ENCODE data around the gene RGSL1.
"Not testable (repeated sequence)": the region's sequence is repeated elsewhere in the genome, so short reads cannot be mapped to it uniquely, and the experiment has no call there.

The RGSL1 gene

DNA sequence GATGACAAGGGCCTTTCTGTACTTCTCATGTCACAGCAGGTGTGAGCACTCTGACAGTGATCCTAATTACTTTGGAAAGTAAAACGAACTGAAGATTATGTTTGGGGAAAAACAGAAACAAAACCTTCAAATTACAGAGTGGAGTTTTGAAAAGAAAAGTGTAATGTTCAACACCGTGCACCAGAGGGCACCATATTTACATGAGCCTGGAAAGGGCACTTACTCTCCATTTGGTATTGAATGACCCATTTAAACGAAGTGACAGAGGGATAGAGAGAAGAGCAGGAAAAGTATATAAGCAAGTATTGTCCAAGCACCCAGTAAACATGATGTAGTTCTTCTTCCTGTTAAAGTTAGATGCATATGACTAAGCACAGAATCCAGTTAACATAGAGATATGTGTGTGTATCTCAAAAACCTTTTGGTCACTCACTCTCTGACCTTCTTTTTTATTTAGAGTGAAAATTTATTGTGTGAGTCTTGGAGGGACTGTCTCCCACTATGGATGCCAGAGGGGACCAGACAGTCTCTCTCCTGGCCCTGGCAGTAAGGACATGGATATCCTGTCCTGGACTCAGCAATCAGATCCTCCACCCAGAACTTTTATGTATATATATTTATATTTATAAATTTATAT lies 3.8 kb upstream of the RGSL1 start:
- DNase-seq (ENCODE audit: low read depth), result no peak

DNA sequence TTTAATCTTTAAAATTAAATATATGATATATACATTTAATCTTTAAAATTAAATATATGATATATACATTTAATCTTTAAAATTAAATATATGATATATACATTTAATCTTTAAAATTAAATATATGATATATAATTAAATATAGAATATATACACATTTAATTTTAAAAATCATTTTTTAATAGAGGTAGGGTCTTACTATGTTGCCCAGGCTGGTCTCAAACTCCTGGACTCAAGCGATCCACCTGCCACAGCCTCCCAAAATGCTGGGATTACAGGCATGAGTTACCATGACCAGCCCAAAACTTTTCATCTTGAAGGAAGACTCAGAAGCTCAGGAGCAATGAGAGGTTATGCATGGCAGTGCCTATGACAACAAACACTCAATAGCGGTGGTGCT lies 2.8 kb upstream of the RGSL1 start:
- DNase-seq (ENCODE audit: low read depth), result not testable (repeated sequence)

DNA sequence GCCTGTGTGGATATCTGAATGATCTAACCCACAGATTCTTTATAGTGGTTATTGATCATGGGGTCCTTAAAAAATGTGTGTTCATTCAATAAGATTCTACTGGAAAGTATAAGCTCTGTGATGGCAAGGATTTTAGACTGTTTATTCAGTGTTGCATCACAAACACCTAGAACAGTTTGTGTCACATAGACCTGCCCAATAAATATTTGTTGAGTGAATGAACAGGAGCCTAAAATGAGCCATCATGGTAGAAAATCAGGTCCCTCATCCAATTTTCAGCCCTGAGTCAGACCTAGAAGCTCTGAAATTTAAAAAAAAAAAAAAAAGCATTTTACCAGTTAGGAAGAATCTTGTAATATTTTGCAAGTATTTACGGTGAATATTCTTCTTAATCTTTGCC lies 2.3 kb upstream of the RGSL1 start:
- DNase-seq (ENCODE audit: low read depth), result no peak

DNA sequence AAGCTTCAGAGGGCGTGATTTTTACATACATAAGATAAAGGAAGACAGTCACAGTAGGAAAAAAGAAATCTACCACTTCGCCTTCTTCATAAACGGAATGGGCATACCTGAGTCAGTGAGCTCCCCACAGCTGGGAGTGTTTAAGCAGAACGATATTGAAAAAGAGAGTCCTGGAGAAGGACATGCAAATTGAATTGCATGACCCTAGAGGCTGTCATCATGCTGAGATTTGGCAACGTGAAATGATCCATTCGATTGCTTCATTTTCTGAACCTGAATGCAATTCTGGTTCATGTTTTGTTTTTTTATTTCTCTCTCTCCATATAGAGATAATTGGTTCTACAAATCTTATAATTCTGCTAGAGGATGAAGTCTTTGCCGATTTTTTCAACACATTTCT lies 3.7 kb downstream of the RGSL1 start:
- DNase-seq (ENCODE audit: low read depth), result no peak

DNA sequence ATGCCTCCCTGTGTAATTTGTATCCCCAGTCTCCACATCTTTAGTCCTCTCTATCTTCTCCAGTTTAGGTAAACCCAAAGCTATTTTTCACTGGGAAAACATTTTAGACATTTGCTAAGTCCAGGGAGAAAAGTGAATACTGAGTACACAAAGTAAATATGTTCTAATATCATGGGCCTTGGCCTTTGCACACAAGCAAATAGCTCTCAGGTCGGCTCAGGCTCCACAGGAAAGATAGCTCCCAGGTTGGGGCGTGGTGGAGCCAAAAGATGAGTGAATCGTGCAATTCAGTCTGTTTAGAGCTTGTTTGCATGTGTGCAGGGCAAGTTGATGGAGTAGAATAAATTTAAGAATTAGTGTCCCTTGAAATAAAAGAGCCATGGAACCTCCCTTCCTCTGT lies 7.9 kb downstream of the RGSL1 start:
- no peak for DNase-seq (ENCODE audit: low read depth)

DNA sequence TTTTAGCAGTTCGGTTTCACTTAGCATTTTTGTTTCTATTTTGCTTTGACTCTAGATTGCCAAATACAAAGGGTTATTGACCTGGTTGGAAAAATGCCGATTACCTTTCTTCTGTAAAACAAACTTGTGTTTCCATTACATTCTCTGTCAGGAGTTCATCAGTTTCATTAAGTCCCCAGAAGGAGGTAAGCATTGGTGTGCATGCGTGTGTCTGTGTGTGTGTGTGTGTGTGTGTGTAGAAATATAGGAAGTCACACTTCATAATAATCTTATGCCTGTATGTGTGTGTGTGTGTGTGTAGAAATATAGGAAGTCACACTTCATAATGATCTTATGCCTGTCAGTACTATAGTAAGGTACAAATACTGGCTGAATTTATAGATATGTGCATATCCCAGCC lies 10.0 kb downstream of the RGSL1 start:
- DNase-seq (ENCODE audit: low read depth), result no peak

DNA sequence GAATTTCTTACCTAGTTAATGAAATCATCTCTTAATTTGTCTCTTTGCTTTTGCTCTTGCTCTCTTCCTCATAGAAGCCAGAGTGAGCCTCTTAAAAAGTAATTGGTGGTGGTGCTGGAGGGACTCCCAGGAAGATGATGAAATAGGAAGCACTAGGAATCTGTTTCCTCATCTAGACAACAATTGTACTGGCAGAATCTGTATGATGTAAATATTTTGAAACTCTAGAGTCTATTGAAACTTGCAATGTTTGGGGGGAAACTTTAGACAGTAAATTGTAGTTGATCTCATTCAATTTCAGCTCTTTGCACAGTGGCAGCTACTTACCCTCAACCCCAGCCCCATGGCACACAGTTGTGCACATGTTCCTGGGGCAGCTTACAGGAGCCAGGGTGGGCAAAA lies 10.6 kb downstream of the RGSL1 start:
- no peak for DNase-seq (ENCODE audit: low read depth)

DNA sequence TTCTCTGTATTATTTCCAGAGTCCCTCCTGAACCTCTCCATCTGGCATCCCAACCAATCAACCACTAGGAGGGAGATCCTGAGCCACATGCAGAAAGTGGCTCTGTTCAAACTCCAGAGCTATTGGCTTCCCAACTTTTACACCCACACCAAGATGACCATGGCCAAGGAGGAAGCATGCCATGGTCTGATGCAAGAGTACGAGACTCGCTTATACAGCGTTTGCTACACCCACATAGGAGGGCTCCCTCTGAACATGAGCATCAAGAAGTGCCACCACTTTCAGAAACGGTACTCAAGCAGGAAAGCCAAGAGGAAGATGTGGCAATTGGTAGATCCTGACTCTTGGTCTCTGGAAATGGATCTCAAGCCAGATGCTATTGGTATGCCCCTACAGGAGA lies 23.6 kb downstream of the RGSL1 start:
- DNase-seq (ENCODE audit: low read depth), result no peak

DNA sequence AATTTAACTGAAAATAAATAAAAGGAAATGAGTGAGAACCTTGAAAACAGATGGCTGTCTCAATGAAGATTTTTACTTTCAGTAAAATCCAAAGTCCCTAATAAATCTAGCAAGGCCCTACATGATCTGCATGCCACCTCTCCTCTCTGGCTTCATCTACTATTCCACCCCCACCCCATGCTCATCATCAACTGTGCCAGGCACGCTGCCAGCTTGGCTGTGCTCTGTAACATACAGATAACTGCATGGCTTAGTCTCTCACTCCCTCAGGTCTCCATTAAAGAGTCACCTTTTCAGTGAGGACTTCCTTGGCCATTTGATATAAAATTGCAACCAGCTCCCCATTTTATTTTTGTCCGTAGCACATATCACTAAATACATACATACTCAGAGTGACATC lies 26.7 kb downstream of the RGSL1 start:
- DNase-seq (ENCODE audit: low read depth), result no peak

DNA sequence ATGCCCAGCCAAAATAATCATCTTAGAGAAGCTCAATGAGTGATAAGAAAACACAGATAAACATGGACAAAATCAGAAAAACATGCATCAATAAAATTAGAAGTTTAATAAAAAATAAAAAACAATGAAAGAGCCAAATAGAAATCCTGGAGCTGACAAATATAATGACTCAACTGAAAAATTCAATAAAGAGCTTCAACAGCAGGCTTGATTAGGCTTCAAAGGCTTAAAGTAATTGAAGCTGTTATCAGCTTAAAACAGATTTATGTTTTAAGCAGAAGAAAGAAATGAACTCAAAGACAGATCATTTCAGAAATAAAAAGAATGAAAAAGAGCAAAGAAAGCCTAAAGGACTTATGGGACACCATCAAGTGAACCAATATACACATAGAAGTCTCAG lies 28.3 kb downstream of the RGSL1 start:
- no peak for DNase-seq (ENCODE audit: low read depth)

DNA sequence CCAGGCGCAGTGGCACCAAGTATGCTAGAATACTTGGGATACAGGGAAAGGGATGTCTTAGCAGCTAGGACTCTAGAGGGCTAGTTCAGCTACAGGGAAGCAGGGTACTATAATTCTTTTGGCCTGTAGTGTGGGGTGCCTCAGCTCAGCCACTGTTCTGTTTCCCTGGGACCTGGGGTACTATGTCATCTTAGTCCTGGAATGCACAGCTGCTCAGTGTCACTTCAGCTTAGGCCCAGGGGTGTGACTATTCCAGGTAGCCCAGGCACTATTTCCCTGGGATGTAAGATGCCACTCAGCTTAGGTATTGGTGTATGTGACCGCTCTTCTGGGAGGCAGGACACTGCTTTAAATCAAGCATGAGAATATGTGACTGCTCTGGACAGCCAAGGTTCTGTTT lies 34.1 kb downstream of the RGSL1 start:
- DNase-seq (ENCODE audit: low read depth), result no peak

DNA sequence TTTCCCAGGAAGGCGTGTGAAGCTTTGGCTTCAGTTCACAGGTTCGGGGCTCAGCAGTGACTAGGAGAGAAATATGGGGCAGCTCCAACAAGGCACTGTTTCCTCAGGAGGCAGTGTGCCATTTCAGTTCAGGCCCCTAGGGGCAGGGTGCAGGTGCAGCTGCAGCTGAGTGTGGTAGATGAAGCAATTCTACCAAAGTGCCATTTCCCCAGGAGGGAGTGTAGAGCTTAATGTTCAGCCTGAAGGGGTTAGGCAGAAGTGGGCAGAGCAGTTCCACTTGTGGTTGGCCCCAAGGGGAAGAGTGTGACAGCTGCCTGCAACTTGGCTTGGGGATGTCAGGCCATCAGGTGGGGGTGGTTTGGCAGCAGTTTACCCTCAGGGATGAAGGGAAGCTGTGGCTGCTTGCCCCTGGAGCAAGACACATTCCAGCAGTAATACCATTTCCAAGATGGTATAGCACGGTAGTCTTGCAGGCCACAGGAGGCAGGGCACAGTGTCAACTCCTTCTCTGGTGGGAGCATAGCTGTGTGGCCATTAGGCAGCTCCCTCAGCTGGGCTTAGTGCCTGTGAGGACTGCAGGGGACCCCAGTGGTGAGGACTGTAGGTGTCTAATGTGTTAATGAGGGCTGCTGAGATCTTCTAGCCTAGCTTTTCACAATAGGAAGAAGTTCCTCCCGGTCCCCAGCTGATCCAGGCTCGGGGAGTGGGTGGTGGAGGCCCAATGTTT lies 34.7 kb downstream of the RGSL1 start:
- no peak for DNase-seq (ENCODE audit: low read depth)

DNA sequence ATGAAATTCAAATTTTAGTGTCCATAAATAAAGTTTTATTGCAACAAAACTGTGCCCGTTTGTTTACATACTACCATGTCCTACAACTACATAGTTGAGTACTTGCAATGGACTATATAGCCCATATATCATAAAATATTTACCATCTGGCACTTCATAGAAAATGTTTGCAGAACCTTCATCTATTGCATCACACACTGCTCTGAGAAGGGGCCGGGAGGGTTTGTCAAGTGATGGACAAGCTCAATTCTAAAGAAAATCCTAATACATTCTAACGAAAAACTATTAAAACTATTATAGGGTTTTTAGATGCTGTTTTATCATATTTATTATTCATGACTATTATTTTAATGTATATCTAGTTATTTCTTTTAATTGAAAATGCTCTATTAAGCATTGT lies 35.9 kb downstream of the RGSL1 start:
- no peak for DNase-seq (ENCODE audit: low read depth)

DNA sequence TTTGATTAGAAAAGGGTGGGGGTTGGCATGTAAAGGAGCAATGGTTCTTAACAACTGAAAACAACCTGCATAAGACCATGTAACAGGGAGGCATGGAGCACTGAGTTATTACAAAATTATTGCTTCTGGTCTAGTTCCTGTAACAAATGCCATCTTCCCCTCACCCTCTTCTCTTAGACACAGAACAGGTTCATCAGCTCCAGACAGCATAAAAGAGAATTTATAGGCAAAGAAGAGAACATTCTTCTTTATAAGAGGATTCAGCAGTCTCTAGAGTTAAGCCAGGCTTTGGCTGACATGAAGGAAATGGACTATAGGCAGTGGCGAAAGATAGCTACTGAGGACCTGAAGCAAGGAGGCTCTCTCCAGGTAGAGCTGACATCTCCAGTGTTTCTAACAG lies 38.9 kb downstream of the RGSL1 start:
- DNase-seq (ENCODE audit: low read depth), result no peak

DNA sequence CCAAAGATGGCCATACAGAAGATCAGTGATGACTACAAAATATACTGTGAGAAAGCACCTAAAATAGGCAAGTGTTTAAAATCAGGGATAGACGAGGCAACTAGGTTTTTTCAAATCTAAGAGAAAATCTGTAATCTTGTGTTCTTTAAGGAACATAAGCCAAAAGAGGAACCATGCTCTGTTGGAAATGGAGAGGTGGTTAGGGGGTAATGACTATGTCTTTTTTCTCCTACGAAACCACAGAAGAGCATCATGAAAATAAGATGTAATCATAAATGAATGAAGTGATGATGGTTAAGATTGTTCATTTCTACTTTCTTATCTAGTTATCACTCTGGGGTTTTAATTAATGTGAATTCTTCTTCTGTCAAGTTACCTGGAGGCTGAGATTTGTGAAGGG lies 43.1 kb downstream of the RGSL1 start:
- DNase-seq (ENCODE audit: low read depth), result no peak

DNA sequence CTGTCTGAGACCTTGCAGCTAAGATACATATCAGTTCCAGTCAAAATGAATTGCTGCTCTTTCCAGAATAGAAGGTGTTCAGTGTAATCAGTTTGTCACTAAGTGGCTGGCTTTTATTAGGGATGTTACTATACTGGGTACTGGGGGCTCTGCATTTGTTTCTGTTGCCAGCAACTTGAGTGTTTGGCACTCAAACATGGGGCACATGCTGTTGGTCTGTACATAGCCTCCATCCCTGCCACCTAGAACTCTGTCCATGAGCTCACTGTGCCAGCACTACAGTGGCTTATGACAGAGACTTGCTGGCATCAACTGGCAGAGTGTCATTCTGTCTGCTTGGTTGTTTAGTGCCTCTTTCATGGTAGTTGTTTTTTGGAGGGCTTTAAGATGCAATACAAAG lies 45.1 kb downstream of the RGSL1 start:
- DNase-seq (ENCODE audit: low read depth), result no peak

DNA sequence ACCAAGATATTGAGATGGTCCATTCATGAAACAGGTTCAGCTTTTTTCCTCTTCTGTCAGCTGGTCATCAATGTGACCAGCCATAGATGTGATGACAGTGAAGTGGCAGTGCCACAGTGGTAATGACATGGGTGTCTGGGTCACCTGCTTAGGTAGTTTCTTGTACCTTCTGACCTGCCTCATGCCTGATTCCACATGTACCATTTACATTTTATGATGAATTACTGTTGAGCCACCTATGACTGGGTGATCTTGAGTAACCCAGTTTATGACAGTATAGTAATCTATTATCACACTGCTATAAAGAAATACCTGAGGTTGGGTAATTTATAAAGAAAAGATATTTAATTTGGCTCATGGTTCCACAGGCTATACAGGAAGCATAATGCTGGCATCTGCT lies 45.7 kb downstream of the RGSL1 start:
- no peak for DNase-seq (ENCODE audit: low read depth)

DNA sequence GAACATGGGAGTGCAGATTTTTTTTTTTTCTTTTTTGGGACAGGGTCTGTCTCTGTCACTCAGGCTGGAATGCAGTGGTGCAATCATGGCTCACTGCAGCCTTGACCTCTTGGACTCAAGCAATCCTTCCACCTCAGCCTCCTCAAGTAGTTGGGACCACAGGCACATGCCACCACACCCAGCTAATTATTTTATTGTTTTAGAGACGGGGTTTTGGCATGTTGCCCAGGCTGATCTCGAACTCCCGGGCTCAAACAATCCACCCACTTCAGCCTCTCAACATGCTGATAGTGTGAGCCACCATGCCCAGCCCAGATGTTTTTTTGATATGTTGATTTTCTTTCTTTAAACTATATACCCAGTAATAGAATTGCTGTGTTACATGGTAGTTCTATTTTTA lies 57.7 kb downstream of the RGSL1 start:
- DNase-seq (ENCODE audit: low read depth), result no peak

DNA sequence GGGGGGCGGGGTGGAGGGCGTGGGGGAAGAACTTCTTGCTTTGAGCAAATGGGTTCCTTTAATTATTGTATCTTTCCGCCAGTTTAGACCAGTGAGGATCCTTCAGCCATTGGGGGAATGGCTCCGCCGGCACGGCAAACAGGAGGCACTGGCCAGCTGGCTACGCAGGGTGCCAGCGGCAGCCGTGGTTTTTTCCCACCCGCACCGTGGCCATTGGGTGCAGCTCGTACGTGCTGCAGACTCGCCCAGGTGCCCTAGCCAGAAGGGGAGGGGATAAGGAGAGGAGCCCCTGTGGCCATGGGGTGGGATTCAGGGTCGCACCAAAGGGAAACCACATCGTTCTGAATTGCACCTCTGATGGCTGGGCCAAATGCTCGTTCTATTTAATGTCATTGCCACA lies 65.6 kb downstream of the RGSL1 start:
- no peak for DNase-seq (ENCODE audit: low read depth)

DNA sequence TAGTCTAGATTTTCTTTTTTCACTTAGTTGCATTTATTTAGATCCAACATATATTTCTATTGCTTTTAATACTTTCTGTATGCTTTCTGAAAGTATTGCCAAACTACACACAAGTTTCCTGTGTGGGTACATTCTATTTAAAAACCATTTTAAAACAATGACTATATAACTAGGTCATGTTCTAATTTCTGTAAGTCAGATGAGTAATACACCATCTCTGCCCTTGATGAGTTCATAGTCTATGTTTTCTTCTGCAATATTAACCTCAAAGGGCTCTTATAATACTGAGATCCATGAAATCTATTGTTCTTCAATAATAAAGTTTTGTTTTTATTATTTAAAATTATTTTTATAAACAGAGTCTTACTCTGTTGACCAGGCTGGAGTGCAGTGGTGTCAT lies 70.8 kb downstream of the RGSL1 start:
- DNase-seq (ENCODE audit: low read depth), result no peak

DNA sequence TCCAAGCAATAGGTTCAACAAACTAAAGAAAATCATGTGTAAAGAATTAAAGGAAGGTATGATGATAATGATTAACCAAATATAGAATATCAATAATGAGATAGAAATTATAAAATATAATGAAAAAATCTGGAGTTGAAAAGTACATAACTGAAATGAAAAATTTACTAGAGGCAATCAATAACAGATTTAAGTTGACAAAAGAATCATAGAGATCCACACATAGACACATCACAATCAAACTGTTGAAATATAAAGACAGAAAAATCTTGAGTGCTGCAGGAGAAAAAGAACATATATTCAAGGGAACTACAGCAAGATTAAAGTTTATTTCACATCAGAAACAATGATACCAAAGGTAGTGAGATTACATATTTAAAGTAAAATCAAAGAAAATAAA lies 75.4 kb downstream of the RGSL1 start:
- no peak for DNase-seq (ENCODE audit: low read depth)

DNA sequence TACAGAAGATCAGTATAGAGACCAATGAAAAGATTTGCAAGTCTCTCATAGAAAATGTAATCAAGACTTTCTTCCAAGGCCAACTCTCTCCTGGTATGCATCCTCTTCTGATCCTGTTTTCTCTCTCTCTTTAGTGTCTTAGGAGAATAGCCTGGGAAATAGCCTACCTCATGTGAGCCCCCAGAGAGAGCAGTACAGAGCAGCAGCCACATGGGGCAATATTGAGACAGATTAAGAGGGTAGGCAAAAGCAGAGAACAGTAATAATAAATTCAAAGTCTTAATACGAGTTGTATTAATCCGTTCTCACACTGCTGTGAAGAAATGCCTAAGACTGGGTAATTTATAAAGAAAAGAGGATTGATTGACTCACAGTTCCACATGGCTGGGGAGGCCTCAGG lies 77.7 kb downstream of the RGSL1 start:
- DNase-seq (ENCODE audit: low read depth), result no peak

DNA sequence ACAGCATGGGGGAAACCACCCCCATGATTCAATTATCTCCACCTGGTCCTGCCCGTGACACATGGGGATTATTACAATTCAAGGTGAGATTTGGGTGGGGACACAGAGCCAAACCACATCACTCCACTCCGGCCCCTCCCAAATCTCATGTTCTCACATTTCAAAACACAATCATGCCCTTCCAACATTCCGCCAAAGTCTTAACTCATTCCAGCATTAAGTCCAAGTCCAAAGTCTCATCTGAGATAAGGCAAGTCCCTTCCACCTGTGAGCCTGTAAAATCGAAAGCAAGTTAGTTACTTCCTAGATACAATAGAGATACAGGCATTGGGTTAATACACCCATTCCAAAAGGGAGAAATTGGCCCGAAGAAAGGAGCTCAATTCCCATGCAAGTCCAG lies 78.3 kb downstream of the RGSL1 start:
- not testable (repeated sequence) for DNase-seq (ENCODE audit: low read depth)

DNA sequence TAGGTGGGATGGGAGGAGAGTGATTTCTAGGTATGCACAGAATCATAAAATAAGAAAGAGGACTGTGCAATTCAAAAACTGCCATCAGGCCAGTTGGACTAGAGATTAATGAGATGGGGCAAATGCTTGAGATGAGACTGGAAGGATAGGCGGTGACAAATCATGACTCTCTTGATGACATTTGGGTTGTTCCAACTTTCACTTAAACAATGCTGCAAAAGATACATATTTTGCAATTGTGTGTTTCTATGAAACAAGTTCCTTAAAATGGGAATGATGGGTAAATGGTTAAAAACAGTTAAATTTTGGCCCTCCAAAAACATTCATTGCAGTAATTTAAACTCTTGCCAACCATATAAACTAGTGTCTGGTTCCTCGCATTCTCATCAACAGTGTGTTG lies 84.0 kb downstream of the RGSL1 start:
- no peak for DNase-seq (ENCODE audit: low read depth)
